DLD1 (cell line): ENCODE data around the gene CTSA.

Experiments used
- in situ Hi-C: cut with HindIII; loops from 2 replicates; pipeline ENCODE4 v1.10.0; 2017; ENCODE audit warnings: low sequenced_read_pairs

The CTSA gene

DNA sequence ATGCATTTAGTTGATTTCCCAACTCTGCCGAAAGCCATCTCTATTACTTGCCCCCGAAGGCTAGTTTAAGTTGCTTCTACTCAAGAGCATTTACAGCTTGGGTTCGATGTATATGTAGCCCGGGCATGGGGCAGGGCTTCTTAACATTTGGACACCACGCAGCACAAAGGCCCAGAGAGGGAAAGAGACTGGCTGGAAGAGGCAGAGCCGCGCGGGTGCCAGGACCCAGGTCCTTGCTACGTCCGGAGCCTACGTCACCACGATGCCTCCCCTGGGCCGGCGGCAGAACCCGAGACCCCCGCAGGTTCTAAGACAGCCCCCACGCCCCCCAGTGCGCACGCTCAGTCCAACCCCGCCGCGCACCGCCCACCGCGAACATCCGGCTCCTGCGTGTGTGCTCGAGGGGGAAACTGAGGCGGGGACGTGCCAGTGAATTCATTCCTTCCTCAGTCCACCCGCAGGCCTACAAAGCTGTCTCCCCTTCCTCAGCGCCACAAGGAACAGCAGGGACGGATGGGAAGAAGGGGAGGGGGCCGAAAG lies 43.0 kb downstream of the CTSA start:
- in situ Hi-C loops, result loop anchor here (25.0 kb wide), 1 partner anchor 122 kb away; the partner anchor contains the start of gene UBE2C

DNA sequence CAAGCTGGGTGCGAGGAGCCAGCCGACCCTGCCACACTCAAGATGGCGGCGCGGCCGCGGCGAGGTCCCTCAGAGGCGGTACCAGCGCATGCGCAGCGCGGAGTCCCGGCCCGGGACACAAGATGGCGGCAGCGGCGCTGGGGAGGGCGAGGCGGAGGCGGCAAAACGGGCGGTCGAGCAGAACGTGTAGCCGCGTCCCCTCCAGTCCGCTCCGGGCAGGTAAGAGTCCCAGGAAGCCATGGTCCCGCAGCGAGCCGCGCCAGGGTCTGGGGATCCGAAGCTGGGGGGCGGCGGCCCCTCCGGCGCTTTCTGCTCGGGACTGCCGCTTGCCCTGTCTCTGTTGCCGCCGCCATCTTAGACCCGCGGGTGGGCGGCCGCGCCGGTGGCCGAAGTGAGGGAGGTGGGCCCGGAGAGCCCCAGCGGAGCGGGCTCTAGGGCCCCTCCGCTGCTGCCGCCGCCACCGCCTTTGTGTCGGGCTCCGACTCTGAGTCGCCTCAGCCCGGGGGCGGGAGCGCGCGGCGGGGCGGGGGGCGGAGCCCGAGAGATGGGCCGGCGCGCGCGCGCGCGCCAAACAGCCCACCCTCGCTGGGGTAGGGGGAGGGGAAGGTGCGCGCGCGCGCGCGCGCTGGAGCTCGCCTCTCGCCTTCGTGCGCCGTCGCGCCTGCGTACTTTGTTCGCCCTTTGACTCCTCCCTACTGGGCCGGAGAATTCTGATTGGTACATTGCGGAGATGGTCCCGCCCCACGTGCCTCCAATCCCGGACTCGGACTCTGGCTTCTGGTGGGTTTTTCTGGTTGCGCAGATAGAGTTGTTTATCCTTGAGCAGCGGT lies 43.7 kb downstream of the CTSA start, which contains the start of gene PCIF1:
TSS of gene PCIF1 (plus strand) at position 98 of the 830 bp plus-strand sequence. CDS start 4,317 bp downstream, outside the sequence.
- in situ Hi-C loops, result loop anchor here (25.0 kb wide), 1 partner anchor 122 kb away; the partner anchor contains the start of gene UBE2C

DNA sequence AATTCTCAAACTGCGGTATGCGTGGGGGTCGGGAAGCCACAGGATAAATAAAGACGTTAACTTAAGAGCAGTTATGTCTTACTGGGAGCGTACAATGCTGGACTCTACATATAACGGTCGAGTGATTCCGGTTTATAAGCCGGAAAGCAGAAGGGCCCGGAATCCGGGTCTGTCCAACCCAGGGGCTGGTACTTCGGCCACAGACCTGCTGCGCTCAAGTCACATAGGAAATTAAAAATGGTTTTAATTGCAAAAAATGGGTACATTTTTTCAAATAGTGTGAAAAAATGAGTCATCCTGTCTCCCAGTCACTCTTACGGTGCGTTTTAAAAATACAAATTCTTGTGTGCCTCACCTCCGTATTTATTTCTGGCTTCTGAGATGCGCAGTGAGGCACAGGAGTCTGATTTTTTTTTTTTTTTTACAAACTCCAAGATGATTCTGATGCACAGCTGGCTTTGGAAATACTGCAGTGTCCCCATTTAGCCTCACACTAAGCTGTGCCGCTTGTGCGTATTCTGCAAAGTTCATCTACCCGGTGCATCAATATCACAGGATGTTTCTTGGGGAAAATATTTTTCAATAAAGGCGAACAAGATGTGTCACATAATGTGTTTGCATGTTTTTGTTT lies 44.4 kb downstream of the CTSA start:
- in situ Hi-C loops, result loop anchor here (25.0 kb wide), 1 partner anchor 123 kb away; the partner anchor contains the start of gene UBE2C

DNA sequence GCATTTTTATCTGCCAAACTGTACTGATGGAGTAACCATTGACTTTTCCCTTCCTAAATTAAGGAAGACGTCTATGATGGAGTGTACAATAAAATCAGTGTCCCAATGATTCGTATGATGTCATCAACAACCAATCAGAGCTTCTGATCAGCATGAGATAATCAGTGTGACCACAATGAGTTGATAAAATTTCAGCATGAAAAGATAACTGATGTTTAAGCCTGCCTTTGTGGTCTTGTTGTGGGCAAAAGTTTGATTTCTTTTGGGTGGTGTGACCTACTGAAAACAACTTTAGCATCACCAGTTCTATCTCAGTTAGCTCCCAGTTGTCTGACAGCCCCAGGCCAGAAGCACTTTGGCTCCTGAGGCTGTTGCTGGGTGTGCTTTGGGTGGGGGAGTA lies 46.6 kb downstream of the CTSA start:
- in situ Hi-C loops, result loop anchor here (25.0 kb wide), 1 partner anchor 125 kb away; the partner anchor contains the start of gene UBE2C

DNA sequence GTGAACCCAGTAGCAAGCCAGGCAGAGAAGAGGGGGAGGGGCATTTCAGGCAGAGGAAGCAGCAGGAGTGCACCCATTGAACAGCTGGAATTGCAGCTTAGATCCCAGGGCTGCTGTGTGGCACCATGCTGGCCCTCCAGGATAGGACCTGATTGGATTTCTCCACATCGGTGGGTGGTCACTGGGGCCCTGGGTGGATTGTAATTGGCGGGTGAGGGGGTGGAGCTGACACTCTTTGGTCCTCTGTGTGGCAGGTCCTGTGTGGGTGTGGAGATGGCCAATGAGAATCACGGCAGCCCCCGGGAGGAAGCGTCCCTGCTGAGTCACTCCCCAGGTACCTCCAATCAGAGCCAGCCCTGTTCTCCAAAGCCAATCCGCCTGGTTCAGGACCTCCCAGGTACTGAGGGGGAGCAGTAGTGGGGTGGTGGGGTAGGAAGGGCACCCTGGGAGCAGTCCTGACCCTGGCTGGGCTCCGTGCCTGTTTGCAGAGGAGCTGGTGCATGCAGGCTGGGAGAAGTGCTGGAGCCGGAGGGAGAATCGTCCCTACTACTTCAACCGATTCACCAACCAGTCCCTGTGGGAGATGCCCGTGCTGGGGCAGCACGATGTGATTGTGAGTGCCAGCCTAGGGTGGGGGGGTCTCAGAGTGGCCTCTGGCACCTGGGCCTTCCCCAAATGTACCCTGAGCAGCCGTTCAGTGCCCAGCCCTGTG lies 47.7 kb downstream of the CTSA start:
- in situ Hi-C loops, result loop anchor here (25.0 kb wide), 1 partner anchor 127 kb away; the partner anchor contains the start of gene UBE2C

DNA sequence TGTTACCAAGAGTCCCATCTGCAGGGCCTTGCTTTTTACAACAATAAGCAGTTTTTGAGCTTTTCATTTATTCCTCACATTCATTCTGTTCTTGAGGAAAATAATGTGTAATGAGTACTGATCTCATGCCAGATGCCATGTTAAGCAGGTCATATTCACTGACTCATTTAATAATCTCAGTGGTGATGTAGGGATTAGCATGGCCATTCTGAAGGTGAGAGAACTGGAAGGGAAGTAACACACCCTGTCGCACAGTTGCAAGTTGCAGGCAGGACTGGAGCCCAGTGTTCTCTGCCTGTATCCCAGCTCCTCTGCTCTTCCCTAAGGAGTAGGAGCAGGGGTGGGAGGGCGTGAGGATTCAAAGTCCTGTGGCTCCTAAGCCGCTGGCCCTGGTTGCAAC lies 48.9 kb downstream of the CTSA start:
- in situ Hi-C loops, result loop anchor here (25.0 kb wide), 1 partner anchor 128 kb away; the partner anchor contains the start of gene UBE2C

DNA sequence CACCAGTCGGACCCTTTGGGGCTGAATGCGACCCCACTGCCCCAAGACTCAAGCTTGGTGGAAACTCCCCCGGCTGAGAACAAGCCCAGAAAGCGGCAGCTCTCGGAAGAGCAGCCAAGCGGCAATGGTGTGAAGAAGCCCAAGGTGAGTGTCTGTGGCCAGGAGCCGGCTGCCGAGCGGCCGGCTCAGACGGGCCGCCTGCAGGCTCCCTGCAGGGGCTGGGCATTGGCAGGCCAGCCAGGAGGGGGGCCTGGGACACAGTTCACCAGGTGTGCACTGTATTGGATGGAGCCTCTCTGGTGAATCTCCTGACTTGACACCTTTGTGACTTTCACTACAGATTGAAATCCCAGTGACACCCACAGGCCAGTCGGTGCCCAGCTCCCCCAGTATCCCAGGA lies 49.3 kb downstream of the CTSA start:
- in situ Hi-C loops, result loop anchor here (25.0 kb wide), 1 partner anchor 128 kb away; the partner anchor contains the start of gene UBE2C

DNA sequence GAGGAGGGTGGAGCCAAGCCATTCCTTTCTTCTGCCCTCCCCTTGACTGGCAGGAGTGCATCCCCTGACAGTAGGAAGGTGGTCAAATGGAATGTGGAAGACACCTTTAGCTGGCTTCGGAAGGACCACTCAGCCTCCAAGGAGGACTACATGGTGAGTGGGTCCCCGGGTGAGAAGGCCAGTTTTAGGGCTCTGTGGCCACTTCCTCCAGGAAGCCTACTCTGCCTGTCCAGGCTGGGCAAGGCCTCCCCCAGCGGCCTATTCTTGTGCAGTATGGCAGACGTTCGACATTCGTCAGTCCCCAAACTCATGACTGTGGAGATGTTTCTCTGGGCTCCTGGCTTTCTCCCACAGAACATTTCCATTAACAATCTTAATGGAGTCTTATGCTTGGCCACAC lies 52.5 kb downstream of the CTSA start:
- in situ Hi-C loops, result loop anchor here (25.0 kb wide), 1 partner anchor 131 kb away; the partner anchor contains the start of gene UBE2C

DNA sequence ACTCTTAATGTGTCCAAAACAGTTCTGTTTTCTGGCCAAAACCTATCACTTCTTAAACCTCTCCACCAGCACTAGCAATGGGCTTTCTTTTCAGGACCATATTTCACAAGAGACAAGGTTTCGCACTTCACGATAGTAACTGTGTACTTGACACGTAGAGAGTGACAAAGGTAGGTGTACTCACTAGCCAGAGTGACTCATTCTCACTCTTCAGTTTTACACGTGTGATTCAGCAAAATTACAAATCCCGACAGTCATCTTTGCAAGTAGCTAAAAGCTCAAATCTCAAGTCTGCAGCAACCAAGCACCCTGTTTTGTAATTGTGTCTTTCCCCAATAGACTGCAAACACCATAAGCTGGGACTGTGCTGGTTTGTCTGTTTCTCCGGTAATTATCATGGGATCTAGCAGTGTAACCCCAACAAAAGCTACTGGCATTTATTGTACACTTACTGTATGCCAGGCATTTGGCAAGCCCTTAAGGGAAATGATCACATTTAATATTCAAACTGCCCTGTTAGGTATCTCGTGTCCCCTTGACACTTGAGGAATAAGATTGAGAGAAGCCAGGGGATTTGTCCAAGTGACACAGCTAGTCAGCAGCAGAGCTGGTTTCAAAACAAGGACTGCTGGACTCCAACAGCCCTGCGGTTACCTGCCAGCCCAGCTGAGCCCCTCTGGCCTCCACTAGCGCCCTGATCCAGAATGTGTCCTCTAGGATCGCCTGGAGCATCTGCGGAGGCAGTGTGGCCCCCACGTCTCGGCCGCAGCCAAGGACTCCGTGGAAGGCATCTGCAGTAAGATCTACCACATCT lies 53.2 kb downstream of the CTSA start:
- in situ Hi-C loops, result loop anchor here (25.0 kb wide), 1 partner anchor 132 kb away; the partner anchor contains the start of gene UBE2C

DNA sequence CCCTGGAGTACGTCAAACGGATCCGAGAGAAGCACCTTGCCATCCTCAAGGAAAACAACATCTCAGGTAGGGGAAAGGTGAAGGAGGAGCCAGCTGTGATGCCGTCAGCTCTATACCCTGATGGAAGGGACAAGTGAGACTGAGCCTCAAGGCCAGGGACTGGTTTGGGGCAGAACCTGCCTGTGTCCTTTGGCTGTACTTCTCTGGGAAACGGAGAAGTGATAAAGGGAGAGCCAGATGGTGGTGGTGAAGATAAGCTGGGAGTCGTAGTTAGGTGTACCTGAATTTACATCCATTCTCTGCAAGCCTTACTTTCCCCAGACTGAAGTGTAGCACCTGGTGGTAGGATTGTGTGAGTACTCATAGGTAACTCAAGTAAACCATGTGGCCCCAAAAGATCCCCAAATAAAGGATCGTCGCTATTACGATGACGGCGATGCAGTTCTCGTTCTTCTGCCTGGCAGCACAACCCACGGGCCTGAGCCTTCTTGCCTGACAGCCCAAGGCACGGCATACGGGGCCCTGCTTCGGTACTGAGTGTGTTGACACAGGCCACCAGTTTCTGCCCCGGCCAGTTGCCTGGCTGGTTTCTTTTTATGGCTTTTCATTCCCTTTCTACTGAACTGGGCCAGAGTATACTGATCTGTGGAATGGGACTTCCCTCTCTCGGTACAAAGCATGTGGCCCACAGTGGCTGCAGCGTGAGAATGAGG lies 54.0 kb downstream of the CTSA start:
- in situ Hi-C loops, result loop anchor here (25.0 kb wide), 1 partner anchor 133 kb away; the partner anchor contains the start of gene UBE2C

DNA sequence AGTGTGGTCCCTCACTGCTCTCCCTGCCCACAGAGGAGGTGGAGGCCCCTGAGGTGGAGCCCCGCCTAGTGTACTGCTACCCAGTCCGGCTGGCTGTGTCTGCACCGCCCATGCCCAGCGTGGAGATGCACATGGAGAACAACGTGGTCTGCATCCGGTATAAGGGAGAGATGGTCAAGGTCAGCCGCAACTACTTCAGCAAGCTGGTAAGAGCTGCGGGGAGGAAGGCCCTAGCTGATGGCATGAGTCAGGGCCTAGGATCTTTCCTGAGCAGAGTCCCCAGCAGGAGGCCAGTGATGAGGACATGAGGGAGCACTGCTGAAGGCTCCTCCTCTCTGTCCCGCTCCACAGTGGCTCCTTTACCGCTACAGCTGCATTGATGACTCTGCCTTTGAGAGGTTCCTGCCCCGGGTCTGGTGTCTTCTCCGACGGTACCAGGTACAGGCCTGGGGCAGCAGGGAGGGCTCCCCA lies 54.6 kb downstream of the CTSA start:
- in situ Hi-C loops, result loop anchor here (25.0 kb wide), 1 partner anchor 133 kb away; the partner anchor contains the start of gene UBE2C

DNA sequence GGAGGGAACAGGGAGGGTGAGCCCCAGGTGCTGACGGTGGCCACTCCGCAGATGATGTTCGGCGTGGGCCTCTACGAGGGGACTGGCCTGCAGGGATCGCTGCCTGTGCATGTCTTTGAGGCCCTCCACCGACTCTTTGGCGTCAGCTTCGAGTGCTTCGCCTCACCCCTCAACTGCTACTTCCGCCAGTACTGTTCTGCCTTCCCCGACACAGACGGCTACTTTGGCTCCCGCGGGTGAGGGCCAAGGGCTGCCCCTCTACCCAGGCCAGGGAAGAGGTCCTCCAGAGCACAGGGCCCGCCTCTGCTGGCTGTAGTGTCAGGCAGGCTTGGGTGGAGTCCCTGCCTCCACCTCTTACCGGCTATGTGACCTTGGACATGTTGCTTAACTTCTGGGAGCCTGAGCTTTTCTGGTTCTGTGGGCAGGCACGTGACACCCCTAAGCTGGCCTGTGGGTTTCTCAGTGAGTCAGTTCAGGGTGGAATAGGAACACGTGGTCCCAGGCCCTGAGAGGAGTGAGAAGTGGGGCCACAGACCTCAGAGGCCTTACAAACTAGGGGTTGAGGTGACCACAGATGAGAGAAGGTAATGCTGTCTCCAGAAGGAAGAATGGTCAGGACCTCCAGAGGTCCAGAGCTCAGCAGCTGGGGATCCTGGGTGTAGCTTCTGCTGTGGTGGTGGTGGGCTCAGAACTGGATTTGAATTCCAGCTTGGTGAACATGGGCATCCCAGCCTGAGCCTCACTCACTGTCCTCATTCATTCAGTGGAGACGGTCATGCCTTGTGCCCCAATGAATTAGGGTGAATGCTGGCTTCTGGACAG lies 55.2 kb downstream of the CTSA start:
- in situ Hi-C loops, result loop anchor here (25.0 kb wide), 1 partner anchor 134 kb away; the partner anchor contains the start of gene UBE2C

DNA sequence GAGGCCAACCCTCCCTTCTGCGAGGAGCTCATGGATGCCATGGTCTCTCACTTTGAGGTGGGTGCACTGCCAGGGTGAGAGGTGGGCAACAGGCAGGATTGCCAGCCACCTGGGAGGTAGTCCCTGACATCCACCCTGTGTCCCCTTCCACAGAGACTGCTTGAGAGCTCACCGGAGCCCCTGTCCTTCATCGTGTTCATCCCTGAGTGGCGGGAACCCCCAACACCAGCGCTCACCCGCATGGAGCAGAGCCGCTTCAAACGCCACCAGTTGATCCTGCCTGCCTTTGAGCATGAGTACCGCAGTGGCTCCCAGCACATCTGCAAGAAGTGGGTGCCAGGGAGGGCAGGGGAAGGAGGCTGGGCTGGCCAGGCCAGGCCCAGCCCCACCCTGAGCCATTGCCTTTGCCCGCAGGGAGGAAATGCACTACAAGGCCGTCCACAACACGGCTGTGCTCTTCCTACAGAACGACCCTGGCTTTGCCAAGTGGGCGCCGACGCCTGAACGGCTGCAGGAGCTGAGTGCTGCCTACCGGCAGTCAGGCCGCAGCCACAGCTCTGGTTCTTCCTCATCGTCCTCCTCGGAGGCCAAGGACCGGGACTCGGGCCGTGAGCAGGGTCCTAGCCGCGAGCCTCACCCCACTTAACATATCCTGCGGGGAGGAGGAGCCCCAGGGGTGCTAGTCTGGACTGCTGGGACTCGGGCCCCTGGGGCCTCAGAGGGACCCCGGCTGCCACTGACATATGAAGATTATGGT lies 56.2 kb downstream of the CTSA start:
- in situ Hi-C loops, result loop anchor here (25.0 kb wide), 1 partner anchor 135 kb away; the partner anchor contains the start of gene UBE2C

DNA sequence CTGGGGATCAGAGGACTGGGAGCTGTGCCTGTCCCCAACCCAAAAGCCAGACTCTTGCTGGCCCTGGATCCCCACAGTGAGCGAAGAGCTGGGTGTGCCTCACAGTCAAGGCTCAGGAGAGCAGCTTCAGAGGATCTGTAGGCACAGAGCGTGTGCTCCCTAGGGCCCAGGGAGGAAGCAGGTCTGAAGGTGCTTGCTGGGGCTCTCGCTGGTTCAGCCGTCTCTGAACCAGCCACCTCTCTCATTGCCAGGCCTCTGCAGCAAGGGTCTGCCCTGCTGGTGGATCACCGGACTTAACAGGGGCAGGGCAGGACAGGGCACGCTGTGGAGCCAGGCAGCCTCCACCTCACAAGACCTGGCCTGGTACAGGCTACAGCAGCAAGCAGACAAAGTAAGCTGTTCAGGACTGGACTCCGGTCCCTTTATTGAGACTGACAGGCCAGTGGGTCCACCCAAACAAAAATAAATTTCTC lies 57.2 kb downstream of the CTSA start:
- in situ Hi-C loops, result loop anchor here (25.0 kb wide), 1 partner anchor 136 kb away; the partner anchor contains the start of gene UBE2C
